Heart left ventricle (tissue), 13 donors: ENCODE results near the gene SCN1A.

Source experiments
- POLR2A ChIP-seq, 2 donors: fragments of 450-650 bp; IDR thresholded peaks; one replicate each; pipeline ENCODE4 v1.6.1; 2017; ENCODE audit warnings: antibody characterized with exemption in 2 of 2, mild to moderate bottlenecking in 2 of 2, moderate library complexity in 2 of 2
- TF ChIP-seq, protein P1 (sequence below), 12 donors: fragments of 200-600 bp; sonication (generic) in 4 of 12; IDR thresholded peaks; one replicate each; pipeline versions ENCODE4 v1.5.0 to v1.8.0; 2018 to 2022; ENCODE audit warnings: antibody characterized with exemption in 12 of 12, mild to moderate bottlenecking in 5 of 12
- donor health status: ischemic (EF 13 %, LVEDD 7.1; RV severe dilation, severe dysfunction).
- donor health status: DM: no; HTN: yes; CAD: no.
- donor health status: DM: no; HTN: no; CAD: no.
- donor health status: ischemic (EF 25% LVEDD 6.9; RV normal size, moderate dysfunction).
- donor health status: ischemic (EF 25% LVEDD 5.7; RV mildly dilated, moderate dysfunction).
- donor health status: ischemic (EF 35%, LVEDD 5.7; RV mildly dilated, moderate dysfunction).
- donor health status: nonischemic (EF 11% LVEDD 7.7; RV severe dilation, severe dysfunction).
- donor health status: DM: yes; HTN: yes; CAD: no.
- donor health status: PGD.
- donor health status: ischemic (EF 29% LVEDD 5.4; RV normal size, mild dysfunction).
- donor health status: nonischemic (EF 23%, LVEDD 6.1; RV moderate dilation, normal function).

DNA sequence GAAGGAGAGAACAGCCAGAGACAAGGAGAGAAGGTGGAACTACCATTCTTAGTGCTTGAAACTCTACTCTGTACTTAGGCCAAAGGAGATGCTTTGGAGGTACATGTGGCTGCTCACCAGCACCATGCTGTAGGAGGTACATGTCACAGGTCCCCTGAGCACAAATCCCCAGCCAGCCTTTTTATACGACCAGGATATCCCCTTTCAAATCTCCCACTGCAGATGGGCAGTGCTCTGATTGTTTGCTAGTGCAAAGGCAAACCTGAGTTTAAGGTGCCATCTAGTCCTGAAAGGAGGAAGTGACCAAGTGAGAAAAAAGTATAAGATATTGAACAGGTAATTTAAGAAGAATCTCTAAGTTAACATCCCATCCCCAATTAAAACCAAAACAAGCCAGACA is 157.2 kb downstream of the SCN1A start:
- TF ChIP-seq, protein P1, sequence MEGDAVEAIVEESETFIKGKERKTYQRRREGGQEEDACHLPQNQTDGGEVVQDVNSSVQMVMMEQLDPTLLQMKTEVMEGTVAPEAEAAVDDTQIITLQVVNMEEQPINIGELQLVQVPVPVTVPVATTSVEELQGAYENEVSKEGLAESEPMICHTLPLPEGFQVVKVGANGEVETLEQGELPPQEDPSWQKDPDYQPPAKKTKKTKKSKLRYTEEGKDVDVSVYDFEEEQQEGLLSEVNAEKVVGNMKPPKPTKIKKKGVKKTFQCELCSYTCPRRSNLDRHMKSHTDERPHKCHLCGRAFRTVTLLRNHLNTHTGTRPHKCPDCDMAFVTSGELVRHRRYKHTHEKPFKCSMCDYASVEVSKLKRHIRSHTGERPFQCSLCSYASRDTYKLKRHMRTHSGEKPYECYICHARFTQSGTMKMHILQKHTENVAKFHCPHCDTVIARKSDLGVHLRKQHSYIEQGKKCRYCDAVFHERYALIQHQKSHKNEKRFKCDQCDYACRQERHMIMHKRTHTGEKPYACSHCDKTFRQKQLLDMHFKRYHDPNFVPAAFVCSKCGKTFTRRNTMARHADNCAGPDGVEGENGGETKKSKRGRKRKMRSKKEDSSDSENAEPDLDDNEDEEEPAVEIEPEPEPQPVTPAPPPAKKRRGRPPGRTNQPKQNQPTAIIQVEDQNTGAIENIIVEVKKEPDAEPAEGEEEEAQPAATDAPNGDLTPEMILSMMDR (IDR thresholded peaks at IDR 0.05) = no peak
- TF ChIP-seq POLR2A (IDR thresholded peaks at IDR 0.05) = no peak
